ENCODE data around the gene INHBE. TPM values are rescaled to one million over a fixed set of nuclear protein-coding genes. Genes with fewer than 3 reads are reported as not detected.

INHBE gene
- total RNA-seq, 1 donor from 2014 or later: not detected

DNA sequence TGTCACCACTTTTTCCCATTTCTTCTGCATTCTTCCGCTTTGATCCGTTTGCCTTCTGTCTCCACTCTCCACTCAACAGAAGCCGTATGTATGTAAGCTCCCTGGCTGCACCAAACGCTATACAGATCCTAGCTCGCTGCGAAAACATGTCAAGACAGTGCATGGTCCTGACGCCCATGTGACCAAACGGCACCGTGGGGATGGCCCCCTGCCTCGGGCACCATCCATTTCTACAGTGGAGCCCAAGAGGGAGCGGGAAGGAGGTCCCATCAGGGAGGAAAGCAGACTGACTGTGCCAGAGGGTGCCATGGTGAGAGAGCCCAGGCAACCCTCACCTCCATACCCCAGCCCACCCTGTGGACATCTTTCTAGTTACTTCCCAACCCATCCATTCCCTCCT lies 12.8 kb downstream of the INHBE start:
- Histone ChIP-seq H3K9me3 (replicated peaks) (no peaks in the 10 kb centered on the region), H3K4me3 (no peak overlapping the region), H3K4me1 (no peaks in the 10 kb centered on the region), H3K27me3 (ENCODE audit: low read depth) (peaks cover 72% of the 10 kb centered on the region), H3K27ac (replicated peaks) (no peak overlapping the region), H3K36me3 (no peaks in the 10 kb centered on the region)
- DNase-seq: no peak
- TF ChIP-seq, protein P1, sequence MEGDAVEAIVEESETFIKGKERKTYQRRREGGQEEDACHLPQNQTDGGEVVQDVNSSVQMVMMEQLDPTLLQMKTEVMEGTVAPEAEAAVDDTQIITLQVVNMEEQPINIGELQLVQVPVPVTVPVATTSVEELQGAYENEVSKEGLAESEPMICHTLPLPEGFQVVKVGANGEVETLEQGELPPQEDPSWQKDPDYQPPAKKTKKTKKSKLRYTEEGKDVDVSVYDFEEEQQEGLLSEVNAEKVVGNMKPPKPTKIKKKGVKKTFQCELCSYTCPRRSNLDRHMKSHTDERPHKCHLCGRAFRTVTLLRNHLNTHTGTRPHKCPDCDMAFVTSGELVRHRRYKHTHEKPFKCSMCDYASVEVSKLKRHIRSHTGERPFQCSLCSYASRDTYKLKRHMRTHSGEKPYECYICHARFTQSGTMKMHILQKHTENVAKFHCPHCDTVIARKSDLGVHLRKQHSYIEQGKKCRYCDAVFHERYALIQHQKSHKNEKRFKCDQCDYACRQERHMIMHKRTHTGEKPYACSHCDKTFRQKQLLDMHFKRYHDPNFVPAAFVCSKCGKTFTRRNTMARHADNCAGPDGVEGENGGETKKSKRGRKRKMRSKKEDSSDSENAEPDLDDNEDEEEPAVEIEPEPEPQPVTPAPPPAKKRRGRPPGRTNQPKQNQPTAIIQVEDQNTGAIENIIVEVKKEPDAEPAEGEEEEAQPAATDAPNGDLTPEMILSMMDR (IDR thresholded peaks at IDR 0.05; ENCODE audit: borderline replicate concordance): no peak
- intact Hi-C loops (cut with micrococcal nuclease): no loop called here

GRCh38 chr12:57469296-57470164 lies 14.4 kb downstream of the INHBE start:
- peaks cover 1% of the 10 kb centered on the region for H3K4me1 ChIP-seq
- intact Hi-C loops (cut with micrococcal nuclease): no loop called here
- H3K4me3 ChIP-seq: no peak overlapping the region
- peaks cover 85% of the 10 kb centered on the region for H3K27me3 ChIP-seq (ENCODE audit: low read depth)
- TF ChIP-seq, protein P1 (IDR thresholded peaks at IDR 0.05; ENCODE audit: borderline replicate concordance): no peak
- no peak for DNase-seq
- no peaks in the 10 kb centered on the region for H3K36me3 ChIP-seq
- H3K9me3 ChIP-seq (replicated peaks): no peaks in the 10 kb centered on the region
- H3K27ac ChIP-seq (replicated peaks): no peak overlapping the region

- H3K9me3 ChIP-seq (replicated peaks): no peaks in the 10 kb centered on the region
- no peaks in the 10 kb centered on the region for H3K36me3 ChIP-seq
- TF ChIP-seq, protein P1 (IDR thresholded peaks at IDR 0.05; ENCODE audit: borderline replicate concordance): no peak
- intact Hi-C loops (cut with micrococcal nuclease): no loop called here
- no peak overlapping the region for H3K4me3 ChIP-seq
- H3K27ac ChIP-seq (replicated peaks): no peak overlapping the region
- peaks cover 10% of the 10 kb centered on the region for H3K4me1 ChIP-seq
- peaks cover 92% of the 10 kb centered on the region for H3K27me3 ChIP-seq (ENCODE audit: low read depth)
- DNase-seq: no peak
Observed at GRCh38 chr12:57470286-57470969, 15.3 kb downstream of the INHBE start.

DNA sequence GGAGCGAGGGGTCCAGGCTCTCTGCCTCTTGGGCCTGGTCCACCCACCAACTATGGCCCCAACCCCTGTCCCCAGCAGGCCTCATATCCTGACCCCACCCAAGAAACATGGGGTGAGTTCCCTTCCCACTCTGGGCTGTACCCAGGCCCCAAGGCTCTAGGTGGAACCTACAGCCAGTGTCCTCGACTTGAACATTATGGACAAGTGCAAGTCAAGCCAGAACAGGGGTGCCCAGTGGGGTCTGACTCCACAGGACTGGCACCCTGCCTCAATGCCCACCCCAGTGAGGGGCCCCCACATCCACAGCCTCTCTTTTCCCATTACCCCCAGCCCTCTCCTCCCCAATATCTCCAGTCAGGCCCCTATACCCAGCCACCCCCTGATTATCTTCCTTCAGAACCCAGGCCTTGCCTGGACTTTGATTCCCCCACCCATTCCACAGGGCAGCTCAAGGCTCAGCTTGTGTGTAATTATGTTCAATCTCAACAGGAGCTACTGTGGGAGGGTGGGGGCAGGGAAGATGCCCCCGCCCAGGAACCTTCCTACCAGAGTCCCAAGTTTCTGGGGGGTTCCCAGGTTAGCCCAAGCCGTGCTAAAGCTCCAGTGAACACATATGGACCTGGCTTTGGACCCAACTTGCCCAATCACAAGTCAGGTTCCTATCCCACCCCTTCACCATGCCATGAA lies 16.0 kb downstream of the INHBE start:
- no peak overlapping the region for H3K27ac ChIP-seq (replicated peaks)
- H3K9me3 ChIP-seq (replicated peaks): no peaks in the 10 kb centered on the region
- no peak for DNase-seq
- intact Hi-C loops (cut with micrococcal nuclease): no loop called here
- H3K4me3 ChIP-seq: no peak overlapping the region
- H3K36me3 ChIP-seq: no peaks in the 10 kb centered on the region
- TF ChIP-seq, protein P1 (IDR thresholded peaks at IDR 0.05; ENCODE audit: borderline replicate concordance): no peak
- peaks cover 17% of the 10 kb centered on the region for H3K4me1 ChIP-seq
- peaks cover 94% of the 10 kb centered on the region for H3K27me3 ChIP-seq (ENCODE audit: low read depth)

- H3K4me1 ChIP-seq: peaks cover 20% of the 10 kb centered on the region
- H3K27me3 ChIP-seq (ENCODE audit: low read depth): peaks cover 99% of the 10 kb centered on the region
- H3K36me3 ChIP-seq: no peaks in the 10 kb centered on the region
- DNase-seq: no peak
- no peak overlapping the region for H3K4me3 ChIP-seq
- no peak overlapping the region for H3K27ac ChIP-seq (replicated peaks)
- no peaks in the 10 kb centered on the region for H3K9me3 ChIP-seq (replicated peaks)
- intact Hi-C loops (cut with micrococcal nuclease): no loop called here
- TF ChIP-seq, protein P1 (IDR thresholded peaks at IDR 0.05; ENCODE audit: borderline replicate concordance): no peak
Observed at GRCh38 chr12:57471661-57472060, 16.6 kb downstream of the INHBE start.

All from left ventricle myocardium inferior (tissue), 1 donor.